DND-41 (cell line): ENCODE results near the gene ITPR1.

Experiments
- ATAC-seq: fragments of 200-7000 bp; cut with Tn5 transposase; 3 replicates; pipeline ENCODE4 v1.9.1; 2021; ENCODE audit warnings: low read depth; ENCODE audit not compliant: insufficient read depth
- DNase-seq: peaks from one replicate; pipeline ENCODE4 v3.0.0-alpha.2; 2020
- H2AFZ ChIP-seq: 2 replicates; pipeline ENCODE4 v1.6.0; 2012; ENCODE audit warnings: low read depth, low read length
- H3K27ac ChIP-seq: 2 replicates; pipeline ENCODE4 v1.5.1; 2012; ENCODE audit warnings: low read length, inconsistent platforms
- H3K27me3 ChIP-seq: fragments of 200-600 bp; sonication (generic); 2 replicates; pipeline ENCODE4 v1.6.0; 2012; ENCODE audit warnings: low read length, mild to moderate bottlenecking, inconsistent platforms; ENCODE audit not compliant: insufficient read depth, poor library complexity
- H3K36me3 ChIP-seq: 2 replicates; pipeline ENCODE4 v1.5.1; 2012; ENCODE audit warnings: low read length, inconsistent platforms; ENCODE audit not compliant: insufficient read depth
- H3K4me1 ChIP-seq: 2 replicates; pipeline ENCODE4 v1.5.1; 2012; ENCODE audit warnings: mild to moderate bottlenecking, low read length; ENCODE audit not compliant: insufficient read depth
- H3K4me2 ChIP-seq: 2 replicates; pipeline ENCODE4 v1.6.0; 2012; ENCODE audit warnings: mild to moderate bottlenecking, moderate library complexity, low read length, inconsistent platforms; ENCODE audit not compliant: insufficient read depth
- H3K4me3 ChIP-seq, 2 experiments: fragments of 200-600 bp in 1 of 2; shearing (Covaris generic) in 1 of 2; 2 replicates each; pipeline ENCODE4 v1.5.1; 2012 to 2016; ENCODE audit warnings: inconsistent platforms in 2 of 2, low read length in 2 of 2, mild to moderate bottlenecking in 2 of 2, low read depth in 1 of 2, moderate library complexity in 1 of 2
- H3K79me2 ChIP-seq: 2 replicates; pipeline ENCODE4 v1.6.0; 2012; ENCODE audit warnings: low read length, inconsistent platforms; ENCODE audit not compliant: insufficient read depth
- H3K9ac ChIP-seq: 2 replicates; pipeline ENCODE4 v1.6.0; 2012; ENCODE audit warnings: low read depth, mild to moderate bottlenecking, inconsistent platforms, low read length, moderate library complexity
- H3K9me3 ChIP-seq: 2 replicates; pipeline ENCODE4 v1.5.1; 2012; ENCODE audit warnings: low read length, moderate library complexity, mild to moderate bottlenecking, inconsistent platforms; ENCODE audit not compliant: insufficient read depth, severe bottlenecking
- H4K20me1 ChIP-seq: 2 replicates; pipeline ENCODE4 v1.6.0; 2012; ENCODE audit warnings: low read length; ENCODE audit not compliant: insufficient read depth
- CTCF ChIP-seq: IDR thresholded peaks from 2 replicates; pipeline ENCODE4 v1.5.1; 2012; ENCODE audit warnings: borderline replicate concordance, low read length, moderate library complexity, mild to moderate bottlenecking; ENCODE audit not compliant: poor library complexity, severe bottlenecking; ENCODE audit errors: extremely low read depth
- EZH2 ChIP-seq: IDR thresholded peaks from 3 replicates; pipeline ENCODE4 v1.6.1; 2012; ENCODE audit warnings: borderline replicate concordance, low read depth, mild to moderate bottlenecking, moderate library complexity, low read length, inconsistent platforms; ENCODE audit not compliant: severe bottlenecking

The ITPR1 gene

GRCh38 chr3:4643904-4644547 lies 150.9 kb downstream of the ITPR1 start:
- H3K9me3 ChIP-seq = no peaks in the 10 kb centered on the region
- no peak overlapping the region for H3K4me3 ChIP-seq
- peaks cover 18% of the 10 kb centered on the region; the same call in 1 of the 2 replicates for H3K36me3 ChIP-seq
- H3K79me2 ChIP-seq = no peaks in the 10 kb centered on the region
- no peak for DNase-seq
- no peak overlapping the region for H3K9ac ChIP-seq
- TF ChIP-seq CTCF (no peak), EZH2 (no peak)
- no peaks in the 10 kb centered on the region for H3K4me1 ChIP-seq
- no peaks in the 10 kb centered on the region for H4K20me1 ChIP-seq
- ATAC-seq = no peak
- H3K27me3 ChIP-seq = no peaks in the 10 kb centered on the region
- no peak overlapping the region for H2AFZ ChIP-seq
- H3K4me2 ChIP-seq = no peak overlapping the region
- no peak overlapping the region for H3K27ac ChIP-seq

GRCh38 chr3:4644951-4645350 lies 151.8 kb downstream of the ITPR1 start:
- H3K79me2 ChIP-seq = no peaks in the 10 kb centered on the region
- H3K4me1 ChIP-seq = no peaks in the 10 kb centered on the region
- DNase-seq (no peak), ATAC-seq (no peak)
- H3K9ac ChIP-seq = no peak overlapping the region
- no peaks in the 10 kb centered on the region for H3K9me3 ChIP-seq
- no peaks in the 10 kb centered on the region for H3K27me3 ChIP-seq
- H3K4me3 ChIP-seq = no peak overlapping the region
- H2AFZ ChIP-seq = no peak overlapping the region
- peaks cover 18% of the 10 kb centered on the region; the same call in 1 of the 2 replicates for H3K36me3 ChIP-seq
- no peaks in the 10 kb centered on the region for H4K20me1 ChIP-seq
- no peak for TF ChIP-seq EZH2
- TF ChIP-seq CTCF = no peak
- H3K4me2 ChIP-seq = no peak overlapping the region
- H3K27ac ChIP-seq = no peak overlapping the region

- Histone ChIP-seq H3K27me3 (no peaks in the 10 kb centered on the region), H2AFZ (no peak overlapping the region), H3K9me3 (no peaks in the 10 kb centered on the region), H3K27ac (no peak overlapping the region), H3K4me3 (no peak overlapping the region), H3K4me2 (no peak overlapping the region), H4K20me1 (no peaks in the 10 kb centered on the region), H3K4me1 (no peaks in the 10 kb centered on the region), H3K36me3 (peaks cover 18% of the 10 kb centered on the region; the same call in 1 of the 2 replicates), H3K9ac (no peak overlapping the region), H3K79me2 (no peaks in the 10 kb centered on the region)
- DNase-seq (no peak), ATAC-seq (no peak)
- no peak for TF ChIP-seq EZH2
- no peak for TF ChIP-seq CTCF
These were observed 152.3 kb downstream of the ITPR1 start for GRCh38 chr3:4645468-4645867.
